Smooth muscle cell of the umbilical artery (primary cell): ENCODE results near the gene MAP2K7. TPM values are rescaled to one million over a fixed set of nuclear protein-coding genes. Genes with fewer than 3 reads are reported as not detected.

Experiments used
- total RNA-seq: library from RNA; depleted of rRNA; stranded (reverse); fragments of >200 nt; gene quantifications from 2 replicates; pipeline ENCODE4 v1.2.3, GENCODE V29; 2014

Gene MAP2K7
- 7.4 and 13.7 TPM in 2 replicates for total RNA-seq

GRCh38 chr19:7903244-7904073 is at the start of gene MAP2K7:
MAP2K7 (plus strand) TSS chr19:7903877; CDS start chr19:7903945, 68 bp downstream.

GRCh38 chr19:7874076-7874896 is 29.4 kb upstream of the MAP2K7 start, which contains the start of gene PRR36:
PRR36 (minus strand) TSS chr19:7874390; CDS start chr19:7873689, 701 bp downstream.

GRCh38 chr19:7888145-7888825 is 15.4 kb upstream of the MAP2K7 start, which contains the start of gene LRRC8E:
LRRC8E (plus strand) TSS chr19:7888510; CDS start chr19:7895604, 7,094 bp downstream.

GRCh38 chr19:7914598-7915045 is 10.9 kb downstream of the MAP2K7 start, which contains the start of gene TGFBR3L:
TGFBR3L (plus strand) TSS chr19:7914830.

GRCh38 chr19:7919610-7920518 is 16.2 kb downstream of the MAP2K7 start, which contains the start of gene SNAPC2:
SNAPC2 (plus strand) TSS chr19:7920338; CDS start chr19:7920367, 29 bp downstream.

GRCh38 chr19:7926021-7926726 is 22.5 kb downstream of the MAP2K7 start, which contains the start of gene CTXN1:
CTXN1 (minus strand) TSS chr19:7926135; CDS start chr19:7925538, 597 bp downstream.

GRCh38 chr19:7943444-7944176 is 39.9 kb downstream of the MAP2K7 start, which contains the start of gene TIMM44:
TIMM44 (minus strand) TSS chr19:7943666; CDS start chr19:7943651, 15 bp downstream.

Other genes with a start within 250 kb of the MAP2K7 start
- not detected in 2 replicates for gene RETN, start 234.8 kb upstream of the MAP2K7 start, total RNA-seq
- gene MCEMP1, start 226.8 kb upstream of the MAP2K7 start, total RNA-seq = not detected in 2 replicates
- gene TRAPPC5, start 223.0 kb upstream of the MAP2K7 start, total RNA-seq = 52.3 and 56.1 TPM in 2 replicates
- gene FCER2, start 201.7 kb upstream of the MAP2K7 start, total RNA-seq = not detected in 2 replicates
- gene CLEC4G, start 171.8 kb upstream of the MAP2K7 start, total RNA-seq = not detected in 2 replicates
- gene CD209, start 156.3 kb upstream of the MAP2K7 start, total RNA-seq = not detected in 2 replicates
- gene CLEC4M, start 140.6 kb upstream of the MAP2K7 start, total RNA-seq = not detected in 2 replicates
- 19.0 and 25.4 TPM in 2 replicates for gene EVI5L, start 73.7 kb upstream of the MAP2K7 start, total RNA-seq
- 0.09 TPM in 1 of 2 replicates, not detected in the other for gene PRR36, start 29.5 kb upstream of the MAP2K7 start, total RNA-seq
- gene LRRC8E, start 15.4 kb upstream of the MAP2K7 start, total RNA-seq = 5.9 TPM in 2 replicates
- gene TGFBR3L, start 11.0 kb downstream of the MAP2K7 start, total RNA-seq = 1.7 and 2.7 TPM in 2 replicates
- gene SNAPC2, start 16.5 kb downstream of the MAP2K7 start, total RNA-seq = 9.5 and 19.7 TPM in 2 replicates
- 2.1 and 9.5 TPM in 2 replicates for gene CTXN1, start 22.3 kb downstream of the MAP2K7 start, total RNA-seq
- gene TIMM44, start 39.8 kb downstream of the MAP2K7 start, total RNA-seq = 42.5 and 45.9 TPM in 2 replicates
- gene ELAVL1, start 101.8 kb downstream of the MAP2K7 start, total RNA-seq = 35.6 and 74.0 TPM in 2 replicates
- gene CCL25, start 148.9 kb downstream of the MAP2K7 start, total RNA-seq = not detected in 2 replicates
- gene FBN3, start 245.7 kb downstream of the MAP2K7 start, total RNA-seq = not detected in 2 replicates